GM18498 (cell line): Measurements from ENCODE around the gene CNTN1.
"Not testable (repeated sequence)": the region's sequence is repeated elsewhere in the genome, so short reads cannot be mapped to it uniquely, and the experiment has no call there.

Experiments used
- ATAC-seq: cut with Tn5 transposase; IDR thresholded peaks from one replicate; pipeline ENCODE4 v1.9.1; 2021; ENCODE audit warnings: mild to moderate bottlenecking, moderate library complexity; ENCODE audit not compliant: unreplicated experiment

Gene CNTN1

GRCh38 chr12:41023836-41024235 is 331.6 kb downstream of the CNTN1 start:
- ATAC-seq = no peak

DNA sequence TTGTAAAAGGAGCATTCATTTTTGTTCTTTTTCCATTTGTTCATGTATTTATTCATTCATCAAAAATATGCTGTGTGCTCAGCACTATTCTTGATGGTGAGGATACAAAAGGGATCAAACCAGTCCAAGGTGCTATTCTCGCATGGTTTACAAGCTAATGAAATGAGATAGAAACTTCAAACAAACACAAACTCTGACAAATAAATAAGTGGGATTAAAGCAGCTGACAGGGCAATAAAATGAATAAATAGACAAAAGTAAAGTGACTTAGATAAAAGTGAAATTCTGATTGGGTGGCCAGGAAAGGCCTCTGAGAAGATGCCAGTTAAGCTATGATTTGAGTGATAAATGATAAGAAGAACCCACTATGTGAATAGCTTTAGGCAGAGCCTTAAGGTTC is 333.9 kb downstream of the CNTN1 start:
- no peak for ATAC-seq

DNA sequence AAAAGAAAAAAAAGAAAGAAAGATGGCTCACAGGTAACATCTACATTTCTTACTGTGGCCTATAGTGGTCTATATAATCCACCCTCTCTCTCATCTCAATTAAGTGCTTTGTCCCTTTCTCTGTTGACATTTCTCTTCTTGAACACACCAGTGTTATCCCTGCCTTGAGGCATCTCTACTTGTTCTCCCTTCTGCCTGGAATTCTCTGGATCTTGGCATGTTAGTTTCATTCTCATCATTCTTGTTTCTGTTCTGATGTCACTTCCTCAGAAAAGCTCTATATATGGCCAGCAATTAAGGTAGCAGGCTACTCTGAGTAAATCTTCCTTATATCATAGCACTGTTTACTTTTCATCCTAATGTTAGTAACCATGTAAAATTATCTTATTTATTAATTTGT is 340.1 kb downstream of the CNTN1 start:
- ATAC-seq = no peak

GRCh38 chr12:41034686-41035085 is 342.4 kb downstream of the CNTN1 start:
- ATAC-seq = no peak

DNA sequence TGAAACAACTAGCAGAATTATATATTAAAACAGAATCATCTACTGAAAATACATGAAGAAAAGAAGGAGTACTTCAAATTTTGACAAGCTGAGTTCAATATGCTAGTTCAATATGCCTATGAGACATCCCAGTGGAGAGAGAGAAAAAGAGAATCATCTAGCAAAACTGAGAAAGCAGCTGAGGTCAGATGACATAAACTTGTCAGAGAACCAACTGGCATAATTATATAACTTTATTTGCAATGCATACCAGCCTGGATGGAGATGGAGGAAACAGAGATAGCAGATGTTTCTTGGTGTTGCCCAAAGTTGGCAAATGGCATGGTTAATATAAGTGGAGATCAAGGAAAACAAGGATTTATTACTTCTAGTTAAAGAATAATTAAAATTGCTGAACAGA is 347.2 kb downstream of the CNTN1 start:
- no peak for ATAC-seq

DNA sequence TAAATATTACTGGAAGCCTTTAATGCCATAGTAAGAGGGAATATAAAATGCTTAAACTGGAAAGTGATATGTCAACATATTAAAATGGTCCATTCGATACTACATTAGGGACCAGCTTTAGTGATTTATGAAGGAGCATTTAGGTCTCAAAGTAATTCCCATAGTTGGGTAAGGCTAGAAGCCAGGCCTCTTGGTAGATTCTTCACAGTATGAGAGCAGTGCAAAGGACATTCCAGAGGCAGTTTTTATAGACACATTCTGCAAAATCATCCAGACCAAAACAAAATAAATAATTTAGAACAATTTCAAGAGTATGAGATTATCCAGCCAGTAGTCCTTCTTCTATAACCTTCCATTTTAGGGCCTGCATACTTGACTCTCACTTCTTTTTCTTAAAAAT is 353.3 kb downstream of the CNTN1 start:
- ATAC-seq = no peak

DNA sequence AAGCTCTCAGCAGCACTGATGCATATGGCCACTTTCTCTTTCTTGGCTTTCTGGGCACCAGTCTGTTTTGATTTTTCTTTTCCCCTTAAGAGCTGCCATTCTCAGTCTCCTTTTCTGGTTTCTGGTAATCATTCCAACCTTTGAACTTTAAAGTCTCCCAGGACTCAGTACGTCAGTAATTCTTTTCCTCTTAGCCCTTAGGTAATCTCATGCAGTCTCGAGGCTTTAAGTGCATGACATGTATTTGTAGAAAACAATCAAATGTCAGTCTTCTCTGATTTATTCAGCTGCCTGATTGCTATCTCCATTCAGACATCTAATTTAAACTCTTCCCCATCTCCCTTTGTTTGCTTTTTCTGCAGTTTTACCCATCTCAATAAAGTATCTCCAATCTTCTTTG is 356.8 kb downstream of the CNTN1 start:
- ATAC-seq = no peak

DNA sequence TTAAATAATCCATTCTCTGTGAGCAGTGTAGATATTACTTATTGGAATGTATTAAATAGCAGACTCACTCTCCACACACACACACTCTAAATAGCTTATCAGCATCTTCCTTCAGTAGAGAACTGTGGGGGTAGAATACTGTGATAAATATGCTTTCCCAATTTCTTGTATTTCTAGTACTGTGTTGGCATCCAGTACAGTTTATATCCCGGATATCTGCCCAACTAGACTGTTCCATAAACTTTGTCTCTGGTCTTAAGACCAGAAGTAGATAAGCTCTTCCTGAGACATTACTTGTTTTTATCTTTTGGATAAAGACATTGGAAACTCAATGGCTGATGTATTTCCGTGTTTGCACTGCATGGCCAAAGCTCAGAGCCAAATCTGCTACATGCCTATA is 359.7 kb downstream of the CNTN1 start:
- ATAC-seq = no peak

GRCh38 chr12:41052441-41052840 is 360.2 kb downstream of the CNTN1 start:
- ATAC-seq = no peak

- no peak for ATAC-seq
Measured at GRCh38 chr12:41053046-41053445, 360.8 kb downstream of the CNTN1 start.

DNA sequence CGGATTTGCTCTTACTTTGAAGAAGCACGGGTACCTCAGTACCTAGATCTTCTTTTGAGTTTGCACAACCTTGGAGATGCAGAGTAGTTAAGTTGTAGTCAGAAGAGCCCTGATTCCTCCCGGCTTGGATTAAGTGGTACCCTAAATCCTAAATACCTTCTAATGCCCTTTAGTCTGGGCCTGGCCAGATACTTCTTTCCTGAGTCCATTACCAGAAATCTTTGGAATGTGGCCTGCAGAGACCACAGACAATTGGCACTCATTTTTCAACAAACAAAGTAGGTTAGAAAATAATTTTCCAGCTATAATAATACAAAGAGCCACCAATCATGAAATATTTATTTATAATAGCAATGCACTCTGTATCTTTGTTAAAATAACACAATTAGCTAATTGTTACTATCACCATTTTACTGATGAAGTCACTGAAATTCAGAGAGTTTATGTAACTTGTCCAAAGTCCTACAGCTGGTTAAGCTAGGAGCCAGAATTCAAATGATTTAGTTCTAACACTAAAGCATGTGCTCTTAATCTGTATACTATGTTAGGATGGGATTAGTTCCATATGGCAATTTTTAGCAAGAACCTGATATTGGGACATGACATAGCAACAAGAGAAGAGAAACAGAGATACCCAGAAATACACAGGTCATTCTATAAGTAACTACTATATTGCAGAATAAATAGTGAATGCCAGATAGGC is 363.8 kb downstream of the CNTN1 start:
- no peak for ATAC-seq

DNA sequence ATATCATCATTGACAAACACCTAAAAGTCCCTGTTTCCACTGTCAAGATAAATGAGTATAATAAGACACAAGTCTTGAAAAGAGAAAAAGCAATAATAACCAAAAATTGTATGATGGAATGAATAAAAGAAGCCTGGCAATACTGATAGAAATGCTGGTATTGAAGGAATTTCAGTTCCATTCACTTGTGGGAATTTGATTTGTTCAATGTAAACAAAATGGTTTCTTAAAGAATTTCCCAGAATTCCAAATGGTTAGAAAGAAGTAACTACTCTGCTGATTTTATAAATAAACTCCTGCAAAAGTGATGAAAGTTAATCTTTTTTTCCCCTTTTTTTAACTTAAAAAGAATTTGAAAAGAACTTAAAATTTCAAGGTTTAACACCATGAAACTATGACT is 366.0 kb downstream of the CNTN1 start:
- no peak for ATAC-seq

GRCh38 chr12:41061192-41061591 is 369.0 kb downstream of the CNTN1 start:
- no peak for ATAC-seq

DNA sequence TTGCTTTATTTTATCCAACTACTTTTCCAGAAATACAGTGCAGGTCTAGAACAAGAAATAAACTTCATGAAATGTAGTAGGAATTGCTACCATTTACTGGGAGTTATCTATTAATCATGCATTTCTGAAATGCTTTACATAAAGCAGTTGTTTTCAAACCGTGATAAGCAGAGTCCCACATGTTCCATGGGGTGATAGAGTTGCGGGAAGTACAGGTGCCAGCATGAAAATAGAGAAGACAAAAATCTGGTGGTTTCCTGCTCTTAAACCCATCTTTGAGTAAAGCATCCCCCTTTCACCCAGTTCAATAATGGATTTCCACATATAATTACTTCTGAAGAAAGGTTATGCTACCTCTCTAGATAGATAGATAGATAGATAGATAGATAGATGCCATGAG is 372.2 kb downstream of the CNTN1 start:
- no peak for ATAC-seq

GRCh38 chr12:41067941-41068645 is 375.9 kb downstream of the CNTN1 start:
- ATAC-seq = no peak

DNA sequence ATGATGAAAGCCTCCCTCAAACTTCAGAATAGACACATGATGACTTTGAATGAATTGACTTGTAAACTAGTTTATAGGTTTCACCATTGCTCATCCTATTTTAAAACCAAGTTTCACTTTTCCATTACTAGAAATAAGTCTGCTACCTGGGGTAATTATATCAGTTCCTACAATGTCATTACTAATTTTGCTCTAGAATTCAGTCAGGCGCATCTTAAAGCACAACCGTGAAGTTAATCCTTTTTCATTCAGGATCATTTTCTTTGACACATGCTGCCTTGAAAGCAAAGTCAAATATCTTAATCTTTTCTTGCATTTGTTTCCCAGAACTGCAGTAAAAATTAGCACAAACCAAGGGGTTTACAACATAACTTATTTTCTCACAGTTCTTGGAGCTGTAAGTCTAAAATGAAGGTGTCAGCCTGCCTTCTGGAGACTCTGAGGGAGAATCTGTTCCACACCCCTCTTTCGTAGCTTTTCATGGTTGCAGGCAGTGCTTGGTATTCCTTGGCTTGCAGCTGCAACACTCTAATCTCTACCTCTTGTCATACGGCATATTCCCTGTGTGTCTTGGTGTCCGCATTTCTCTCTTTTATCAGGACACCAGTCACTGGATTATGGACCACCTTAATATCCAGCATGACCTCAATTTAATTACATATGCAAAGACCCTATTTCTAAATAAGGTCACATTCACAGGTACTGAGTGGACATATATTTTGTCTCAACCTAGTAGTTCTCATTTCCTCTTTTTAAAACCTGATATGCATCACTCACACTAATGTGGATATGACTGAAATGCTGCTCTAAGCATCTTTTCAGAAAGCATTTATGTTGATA is 381.6 kb downstream of the CNTN1 start:
- ATAC-seq = peak; percentile 56

DNA sequence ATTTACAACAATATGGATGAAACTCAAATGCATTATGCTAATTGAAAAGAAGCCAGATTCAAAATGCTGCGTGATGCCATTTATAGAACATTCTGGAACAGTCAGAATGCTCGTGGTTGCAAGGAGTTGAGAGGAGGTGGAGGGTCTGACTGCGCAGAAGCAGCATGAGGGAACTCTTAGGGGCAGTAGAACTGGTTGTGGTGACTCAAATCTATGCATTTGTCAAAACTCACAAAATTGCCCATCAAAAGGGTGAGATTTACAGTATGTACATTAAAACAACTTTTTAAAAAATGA is 382.2 kb downstream of the CNTN1 start:
- ATAC-seq = peak; percentile 12

GRCh38 chr12:41076114-41076513 is 383.9 kb downstream of the CNTN1 start:
- ATAC-seq = no peak

DNA sequence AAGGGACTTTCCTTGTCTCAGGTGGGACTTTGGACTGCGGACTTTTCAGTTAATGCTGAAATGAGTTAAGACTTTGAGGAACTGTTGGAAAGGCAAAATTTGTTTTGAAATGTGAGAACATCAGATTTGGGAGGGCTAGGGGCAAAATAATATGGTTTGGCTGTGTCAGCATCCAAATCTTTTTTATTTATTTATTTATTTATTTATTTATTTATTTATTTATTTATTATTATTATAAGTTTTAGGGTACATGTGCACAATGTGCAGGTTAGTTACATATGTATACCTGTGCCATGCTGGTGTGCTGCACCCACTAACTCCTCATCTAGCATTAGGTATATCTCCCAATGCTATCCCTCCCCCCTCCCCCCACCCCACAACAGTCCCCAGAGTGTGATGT is 389.0 kb downstream of the CNTN1 start:
- not testable (repeated sequence) for ATAC-seq

DNA sequence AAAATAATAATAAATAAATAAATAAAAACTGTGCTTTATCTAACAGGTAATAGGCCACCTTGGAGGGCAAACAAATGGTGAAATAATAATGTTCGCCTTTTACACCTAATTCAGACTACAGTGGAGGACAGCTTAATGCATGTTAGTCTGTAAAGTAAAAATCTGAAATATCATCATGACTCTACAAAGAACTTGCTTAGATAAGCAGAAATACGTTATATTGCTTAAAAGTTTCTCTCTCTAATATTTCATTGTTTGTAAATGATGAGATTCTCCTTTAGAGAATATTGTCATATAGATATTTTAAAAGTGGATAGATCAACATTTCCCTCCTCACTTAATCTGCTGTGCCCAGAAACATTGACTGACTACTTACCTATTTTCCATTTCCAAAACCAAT is 397.2 kb downstream of the CNTN1 start:
- no peak for ATAC-seq

- no peak for ATAC-seq
Measured at GRCh38 chr12:41092115-41092514, 399.9 kb downstream of the CNTN1 start.

DNA sequence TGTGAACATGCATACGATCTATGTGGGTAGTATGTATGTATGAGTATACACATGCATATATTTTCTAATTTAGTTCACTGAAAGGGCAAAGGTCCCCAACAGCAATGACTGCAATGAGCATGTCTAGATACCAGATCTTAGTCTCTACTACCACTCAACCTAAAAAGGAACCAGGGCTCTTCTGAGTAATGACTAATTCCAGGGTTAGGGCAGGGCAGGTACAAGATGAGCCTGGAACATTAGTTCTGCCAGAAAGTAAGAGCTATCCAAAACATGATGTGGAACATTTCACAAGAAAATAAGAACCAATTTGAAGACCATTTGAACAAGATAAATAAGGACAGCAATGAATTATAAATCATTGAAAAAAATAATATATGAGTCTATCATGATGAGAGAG is 404.6 kb downstream of the CNTN1 start:
- no peak for ATAC-seq
